ENCODE data around the gene SEZ6.

DNA sequence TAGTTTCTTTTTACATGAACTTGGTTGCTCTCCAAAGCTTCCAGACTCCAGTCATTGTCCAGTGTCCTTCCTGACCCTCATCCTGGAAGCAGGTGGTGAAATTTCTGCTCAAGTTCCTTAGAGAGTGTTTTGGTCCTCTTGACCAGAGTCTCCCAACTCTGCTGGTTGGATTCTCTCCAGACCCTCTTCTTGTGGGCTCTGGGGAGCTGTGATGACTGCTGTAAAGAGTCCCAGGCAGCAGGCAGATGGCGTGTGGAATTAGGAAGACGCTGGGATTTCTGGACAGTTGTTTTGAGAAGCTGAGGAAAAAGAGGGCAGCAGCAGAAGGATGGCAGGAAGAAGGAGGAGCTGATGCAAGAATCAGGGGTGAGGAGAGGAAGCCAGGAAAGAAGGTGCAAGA lies 1.6 kb upstream of the SEZ6 start:
- TF ChIP-seq CTCF (IDR thresholded peaks at IDR 0.05) = no peak
- no peak for TF ChIP-seq POLR2A (IDR thresholded peaks at IDR 0.05)
